Mucosa of rectum (tissue), 2 donors: ENCODE measurements around the gene AFF2.

Experiments used
- H3K27ac ChIP-seq, 2 donors: one replicate each; pipeline ENCODE4 v1.7.0; 2013; ENCODE audit warnings: inconsistent platforms in 2 of 2, low read depth in 2 of 2, low read length in 2 of 2
- H3K27me3 ChIP-seq, 2 donors: one replicate each; pipeline ENCODE4 v1.7.0; 2013; ENCODE audit warnings: low read length in 2 of 2; ENCODE audit not compliant: control insufficient read depth in 2 of 2, insufficient read depth in 2 of 2
- H3K36me3 ChIP-seq, 2 donors: one replicate each; pipeline ENCODE4 v1.7.0; 2013; ENCODE audit warnings: low read length in 2 of 2; ENCODE audit not compliant: control insufficient read depth in 2 of 2, insufficient read depth in 2 of 2
- H3K4me1 ChIP-seq, 2 donors: one replicate each; pipeline ENCODE4 v1.7.0; 2013; ENCODE audit warnings: low read length in 2 of 2, mild to moderate bottlenecking in 1 of 2; ENCODE audit not compliant: control insufficient read depth in 2 of 2, insufficient read depth in 2 of 2
- H3K4me3 ChIP-seq, 2 donors: one replicate each; pipeline ENCODE4 v1.7.0; 2013; ENCODE audit warnings: low read length in 2 of 2
- H3K9ac ChIP-seq, 2 donors: one replicate each; pipeline ENCODE4 v1.7.0; 2013; ENCODE audit warnings: low read length in 2 of 2, low read depth in 1 of 2, mild to moderate bottlenecking in 1 of 2
- H3K9me3 ChIP-seq, 2 donors: one replicate each; pipeline ENCODE4 v1.7.0; 2013; ENCODE audit warnings: low read length in 2 of 2; ENCODE audit not compliant: control insufficient read depth in 2 of 2
- donor health status: healthy.
- donor health status: Normal muscosa, but diverticular disease.

AFF2 gene

DNA sequence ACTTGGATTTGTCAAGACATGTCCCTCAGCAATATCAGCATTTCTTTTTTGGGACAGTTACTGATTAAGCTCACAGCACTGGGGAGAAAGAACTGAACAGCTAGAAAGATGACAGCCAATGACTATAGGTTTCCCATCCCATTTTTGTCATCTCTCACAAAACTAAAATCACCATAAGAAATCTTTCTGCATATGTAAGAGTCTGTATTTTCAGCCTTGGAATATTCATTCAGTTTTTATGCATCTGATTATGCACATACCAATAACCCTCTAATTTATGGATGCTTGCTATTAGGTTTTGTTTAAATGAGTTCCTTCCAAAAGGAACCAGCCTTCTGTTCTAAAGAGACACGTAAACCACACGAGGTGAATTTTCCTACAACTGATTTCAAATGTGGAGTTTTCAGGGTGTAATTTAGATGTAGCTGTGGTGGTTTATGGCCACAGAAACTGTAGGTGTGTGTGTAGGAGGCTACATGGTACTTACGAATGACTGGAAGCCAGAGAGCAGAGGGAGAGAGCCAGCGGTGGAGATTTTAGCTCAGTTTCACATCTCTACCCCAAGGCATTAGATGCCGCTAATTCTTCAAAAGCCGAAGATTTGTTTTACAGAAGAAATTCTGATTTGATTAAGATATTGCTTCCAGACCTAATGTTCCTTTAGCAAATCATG lies 55.3 kb downstream of the AFF2 start:
- Histone ChIP-seq H3K27ac (no peak overlapping the region), H3K36me3 (no peaks in the 10 kb centered on the region), H3K9me3 (no peaks in the 10 kb centered on the region), H3K4me1 (no peaks in the 10 kb centered on the region), H3K27me3 (no peaks in the 10 kb centered on the region), H3K9ac (no peak overlapping the region), H3K4me3 (no peak overlapping the region)

DNA sequence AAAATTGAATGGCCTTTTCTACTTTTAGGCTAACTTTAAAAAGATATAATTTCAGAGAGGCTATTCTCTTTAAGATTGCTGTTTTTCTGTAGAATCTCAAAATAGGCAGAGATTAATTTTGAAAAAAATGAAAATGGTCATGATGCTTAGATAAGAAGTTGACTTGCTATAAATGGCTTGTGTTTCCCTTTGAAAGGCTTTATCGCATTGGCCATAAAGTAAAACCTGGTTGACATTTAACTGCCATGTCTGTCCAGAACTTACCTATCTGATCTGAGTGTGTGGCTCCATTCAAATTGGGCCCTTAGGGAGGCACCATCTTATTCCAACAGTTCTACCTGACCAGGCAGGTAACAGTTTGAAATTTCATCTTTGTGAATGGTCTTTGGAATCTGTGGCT lies 56.1 kb downstream of the AFF2 start:
- Histone ChIP-seq H3K36me3 (no peaks in the 10 kb centered on the region), H3K4me3 (no peak overlapping the region), H3K9me3 (no peaks in the 10 kb centered on the region), H3K4me1 (no peaks in the 10 kb centered on the region), H3K27ac (no peak overlapping the region), H3K9ac (no peak overlapping the region), H3K27me3 (no peaks in the 10 kb centered on the region)

DNA sequence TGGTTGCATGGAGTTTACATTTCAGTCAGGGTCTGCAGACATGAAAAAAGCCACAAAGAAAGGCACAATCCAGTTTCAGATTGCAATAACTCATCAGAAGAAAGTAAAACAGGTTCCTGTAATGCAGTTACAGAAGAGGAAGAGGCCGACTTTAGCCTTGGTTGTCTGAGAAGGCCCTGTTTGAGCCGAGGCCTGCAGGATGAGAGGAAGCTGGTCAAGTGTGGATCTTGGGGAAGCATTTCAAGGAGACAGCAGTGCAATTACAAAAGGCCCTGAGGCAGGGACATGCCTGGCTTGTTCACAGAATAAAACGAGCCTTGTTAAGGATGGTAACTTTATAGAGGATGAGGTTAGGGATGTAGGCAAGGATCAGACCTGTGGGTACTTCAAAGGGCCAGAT lies 62.4 kb downstream of the AFF2 start:
- Histone ChIP-seq H3K4me1 (no peaks in the 10 kb centered on the region), H3K36me3 (no peaks in the 10 kb centered on the region), H3K27me3 (no peaks in the 10 kb centered on the region), H3K4me3 (no peak overlapping the region), H3K9me3 (no peaks in the 10 kb centered on the region), H3K27ac (no peak overlapping the region), H3K9ac (no peak overlapping the region)

DNA sequence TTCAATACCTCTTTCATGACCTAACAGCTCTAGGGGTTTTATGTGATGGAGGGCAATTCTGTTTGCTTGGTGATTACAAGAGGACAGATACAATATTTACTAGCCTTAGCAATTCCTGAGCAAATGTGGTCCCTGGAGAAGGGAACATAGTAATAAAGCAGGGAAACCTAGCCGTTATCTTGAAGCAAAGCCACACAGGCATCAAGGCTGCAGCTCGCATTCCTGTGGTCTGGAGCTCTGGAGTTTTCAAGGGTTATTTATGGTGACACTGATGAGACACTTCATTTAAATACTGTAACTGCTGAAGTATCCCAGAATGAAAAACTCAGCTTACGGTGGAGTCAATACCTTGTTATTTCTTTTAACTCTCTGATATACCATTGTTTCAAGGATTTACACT lies 66.8 kb downstream of the AFF2 start:
- no peaks in the 10 kb centered on the region for H3K27me3 ChIP-seq
- no peak overlapping the region for H3K4me3 ChIP-seq
- no peaks in the 10 kb centered on the region for H3K9me3 ChIP-seq
- H3K4me1 ChIP-seq: no peaks in the 10 kb centered on the region
- H3K9ac ChIP-seq: no peak overlapping the region
- no peaks in the 10 kb centered on the region for H3K36me3 ChIP-seq
- H3K27ac ChIP-seq: no peak overlapping the region

DNA sequence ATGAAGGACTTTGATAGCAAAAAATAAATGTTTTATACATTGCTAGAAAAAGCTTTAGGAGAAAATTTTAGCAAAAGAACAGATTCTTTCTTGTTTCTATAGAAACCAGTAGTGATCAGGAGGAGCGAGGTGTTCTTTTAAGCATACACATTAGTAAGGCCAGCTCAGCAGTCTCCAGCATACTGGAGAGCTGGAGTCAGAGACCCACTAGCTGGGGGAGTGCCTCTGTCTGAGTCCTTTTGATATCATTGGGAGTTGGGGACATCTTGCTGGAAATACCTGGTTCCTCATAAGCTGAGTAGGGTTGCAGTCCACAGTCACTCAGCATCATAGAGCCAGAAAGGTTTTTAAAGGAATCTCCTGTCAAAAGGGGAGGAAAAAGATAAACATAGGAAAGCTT lies 67.4 kb downstream of the AFF2 start:
- Histone ChIP-seq H3K4me3 (no peak overlapping the region), H3K36me3 (no peaks in the 10 kb centered on the region), H3K9me3 (no peaks in the 10 kb centered on the region), H3K4me1 (no peaks in the 10 kb centered on the region), H3K27me3 (no peaks in the 10 kb centered on the region), H3K27ac (no peak overlapping the region), H3K9ac (no peak overlapping the region)

DNA sequence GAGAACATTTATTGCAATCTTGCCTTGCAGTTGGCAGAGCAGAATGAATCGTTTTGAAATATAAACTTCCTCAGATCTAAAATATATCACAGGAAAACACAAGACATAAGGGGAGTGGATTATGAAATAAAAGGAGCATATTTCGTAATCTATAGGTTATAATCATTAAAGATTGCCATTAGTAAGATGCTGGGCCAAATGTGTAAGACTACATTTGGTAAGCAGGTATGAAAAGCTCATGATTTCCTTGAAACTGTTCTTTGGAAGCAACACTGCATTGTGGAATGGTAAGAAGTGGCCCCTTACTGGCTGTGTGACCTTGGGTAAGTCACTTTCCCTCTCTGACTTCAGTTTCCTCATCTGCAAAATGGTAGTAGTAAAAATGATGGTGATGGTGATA lies 68.3 kb downstream of the AFF2 start:
- Histone ChIP-seq H3K9ac (no peak overlapping the region), H3K27ac (no peak overlapping the region), H3K4me1 (no peaks in the 10 kb centered on the region), H3K27me3 (no peaks in the 10 kb centered on the region), H3K9me3 (no peaks in the 10 kb centered on the region), H3K4me3 (no peak overlapping the region), H3K36me3 (no peaks in the 10 kb centered on the region)

DNA sequence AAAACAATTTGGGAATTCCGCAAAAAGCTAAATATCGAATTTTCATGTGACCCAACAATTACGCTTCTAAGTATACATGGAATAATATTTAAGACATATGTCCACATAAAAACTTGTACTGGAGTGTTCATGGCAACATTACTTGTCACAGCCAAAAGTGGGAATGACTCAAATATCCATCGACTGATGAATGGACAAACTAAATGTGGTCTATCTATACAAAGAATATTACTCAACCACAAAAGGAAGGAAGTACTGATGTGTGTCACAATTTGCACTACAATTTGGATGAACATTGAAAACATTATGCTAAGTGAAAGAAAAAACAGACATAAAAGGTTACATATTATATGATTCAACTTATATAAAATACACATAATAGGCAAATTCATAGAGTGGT lies 71.9 kb downstream of the AFF2 start:
- H3K27ac ChIP-seq: no peak overlapping the region
- no peaks in the 10 kb centered on the region for H3K4me1 ChIP-seq
- H3K9me3 ChIP-seq: no peaks in the 10 kb centered on the region
- no peak overlapping the region for H3K9ac ChIP-seq
- no peaks in the 10 kb centered on the region for H3K27me3 ChIP-seq
- no peak overlapping the region for H3K4me3 ChIP-seq
- H3K36me3 ChIP-seq: no peaks in the 10 kb centered on the region

DNA sequence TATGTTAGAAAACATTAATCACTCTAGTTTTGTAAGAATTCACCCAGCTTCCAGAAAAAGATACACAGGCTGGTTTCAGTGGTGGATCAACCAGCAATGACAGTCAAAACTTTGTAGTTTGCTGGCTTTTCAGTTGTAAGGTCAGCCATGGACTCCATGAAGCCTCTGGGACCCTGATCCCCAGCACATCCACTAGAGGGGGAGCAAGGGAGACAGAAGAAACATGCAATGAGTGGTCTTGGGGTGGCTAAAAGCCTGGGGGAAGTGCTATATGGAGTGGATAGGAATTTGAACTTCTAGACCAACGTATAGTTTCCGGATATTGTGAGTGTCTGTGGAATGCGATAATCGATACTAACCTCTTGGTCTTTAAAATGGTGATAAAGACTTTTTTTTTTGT lies 72.7 kb downstream of the AFF2 start:
- Histone ChIP-seq H3K27me3 (no peaks in the 10 kb centered on the region), H3K36me3 (no peaks in the 10 kb centered on the region), H3K4me1 (no peaks in the 10 kb centered on the region), H3K9me3 (no peaks in the 10 kb centered on the region), H3K9ac (no peak overlapping the region), H3K27ac (no peak overlapping the region), H3K4me3 (no peak overlapping the region)

DNA sequence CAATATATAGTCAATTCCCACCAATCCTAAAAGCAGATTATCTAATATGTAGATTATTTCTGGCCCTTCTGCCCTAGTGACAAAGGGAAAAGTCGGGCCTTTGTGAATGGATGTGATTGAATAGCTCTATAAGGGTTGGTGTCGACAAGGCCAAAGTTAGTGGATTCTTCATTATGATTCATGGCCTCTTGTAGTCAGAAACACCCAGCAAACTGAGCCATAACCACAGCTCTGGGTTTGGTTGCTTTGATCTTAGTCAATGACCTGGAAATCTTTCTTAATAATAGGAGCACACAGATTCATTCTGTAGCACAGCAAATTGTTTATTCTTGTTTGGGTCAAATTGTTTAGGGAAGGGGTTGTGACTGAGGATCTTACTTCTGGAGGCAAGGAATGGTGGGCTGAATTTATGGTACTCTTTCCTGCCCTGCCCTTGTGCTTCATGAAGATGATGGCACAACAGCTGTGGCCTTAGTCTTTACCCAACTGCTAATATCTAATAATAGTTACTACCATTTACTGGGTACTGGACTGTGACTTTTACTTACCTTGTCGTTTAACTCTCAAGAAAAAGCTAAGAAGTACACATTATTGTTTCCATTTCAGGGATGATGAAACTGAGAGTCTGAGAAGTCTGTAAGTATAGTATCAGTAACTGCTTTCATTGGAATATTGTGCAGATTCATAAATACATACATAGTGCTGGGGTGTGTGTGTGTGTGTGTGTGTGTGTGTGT lies 74.0 kb downstream of the AFF2 start:
- Histone ChIP-seq H3K27ac (no peak overlapping the region), H3K9me3 (no peaks in the 10 kb centered on the region), H3K27me3 (no peaks in the 10 kb centered on the region), H3K4me1 (no peaks in the 10 kb centered on the region), H3K36me3 (no peaks in the 10 kb centered on the region), H3K4me3 (no peak overlapping the region), H3K9ac (no peak overlapping the region)

DNA sequence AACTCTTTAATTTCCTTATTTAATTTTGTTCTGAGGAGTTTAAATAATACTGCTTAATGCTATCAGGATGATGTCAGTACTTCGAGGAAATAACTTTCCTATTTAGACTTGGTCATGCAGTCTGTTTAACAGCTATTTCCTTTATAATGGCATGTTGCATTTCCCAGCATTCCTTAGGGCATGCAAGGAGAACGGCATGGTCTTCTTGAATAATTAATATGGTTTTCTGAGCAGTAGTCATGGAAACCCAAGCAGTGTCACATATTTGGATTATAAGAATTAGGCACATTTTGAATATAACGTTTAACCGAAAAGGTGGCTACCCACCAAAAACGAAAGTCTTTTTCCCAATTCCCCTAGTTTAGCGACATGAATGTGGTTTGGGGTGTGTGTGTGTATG lies 76.0 kb downstream of the AFF2 start:
- H3K4me3 ChIP-seq: no peak overlapping the region
- no peaks in the 10 kb centered on the region for H3K36me3 ChIP-seq
- H3K27ac ChIP-seq: no peak overlapping the region
- H3K4me1 ChIP-seq: no peaks in the 10 kb centered on the region
- no peak overlapping the region for H3K9ac ChIP-seq
- no peaks in the 10 kb centered on the region for H3K9me3 ChIP-seq
- no peaks in the 10 kb centered on the region for H3K27me3 ChIP-seq
